ENCODE measurements around the gene PRSS23. TPM values are rescaled to one million over a fixed set of nuclear protein-coding genes. Genes with fewer than 3 reads are reported as not detected.

The PRSS23 gene
- total and polyA plus RNA-seq, 7 donors = 2.3 to 17.8 (median 4.4) TPM

DNA sequence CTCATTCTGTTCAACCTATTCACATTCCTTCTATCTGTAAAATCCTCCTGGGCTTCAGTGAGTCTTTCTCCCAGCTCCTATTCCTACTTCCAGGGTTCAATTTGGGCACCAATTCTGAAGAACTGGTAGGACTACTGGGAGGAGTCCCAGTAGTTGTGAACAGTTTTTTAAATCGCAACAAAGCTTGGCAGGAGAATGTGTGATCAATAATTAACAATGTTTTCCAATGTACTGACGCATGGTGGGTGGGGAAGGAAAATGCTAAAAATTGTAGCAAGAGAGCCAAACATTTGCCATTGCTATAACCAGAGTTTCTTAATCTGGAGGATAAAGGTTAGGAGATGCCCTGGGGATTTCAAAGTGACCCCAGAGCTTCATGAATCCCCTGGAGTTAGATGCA is 27.3 kb upstream of the PRSS23 start:
- ATAC-seq = no peak
- Histone ChIP-seq H3K27me3 (ENCODE audit: insufficient read depth in 3 of 3, low read length in 2 of 3) (no peaks in the 10 kb centered on the region), H3K4me1 (peaks cover 14% of the 10 kb centered on the region), H3K9me3 (no peaks in the 10 kb centered on the region), H3K36me3 (ENCODE audit: insufficient read depth in 1 of 2, low read depth in 1 of 2) (no peaks in the 10 kb centered on the region), H3K27ac (no peak overlapping the region), H3K4me3 (no peak overlapping the region)
- TF ChIP-seq CTCF (IDR thresholded peaks at IDR 0.05) = no peak
- DNase-seq = no peak
- WGBS, 3 donors = 74 to 97% (median 94%) methylated on average over 2 of the region's 2 CpGs
- intact Hi-C loops (cut with DNase I) = no loop called here

DNA sequence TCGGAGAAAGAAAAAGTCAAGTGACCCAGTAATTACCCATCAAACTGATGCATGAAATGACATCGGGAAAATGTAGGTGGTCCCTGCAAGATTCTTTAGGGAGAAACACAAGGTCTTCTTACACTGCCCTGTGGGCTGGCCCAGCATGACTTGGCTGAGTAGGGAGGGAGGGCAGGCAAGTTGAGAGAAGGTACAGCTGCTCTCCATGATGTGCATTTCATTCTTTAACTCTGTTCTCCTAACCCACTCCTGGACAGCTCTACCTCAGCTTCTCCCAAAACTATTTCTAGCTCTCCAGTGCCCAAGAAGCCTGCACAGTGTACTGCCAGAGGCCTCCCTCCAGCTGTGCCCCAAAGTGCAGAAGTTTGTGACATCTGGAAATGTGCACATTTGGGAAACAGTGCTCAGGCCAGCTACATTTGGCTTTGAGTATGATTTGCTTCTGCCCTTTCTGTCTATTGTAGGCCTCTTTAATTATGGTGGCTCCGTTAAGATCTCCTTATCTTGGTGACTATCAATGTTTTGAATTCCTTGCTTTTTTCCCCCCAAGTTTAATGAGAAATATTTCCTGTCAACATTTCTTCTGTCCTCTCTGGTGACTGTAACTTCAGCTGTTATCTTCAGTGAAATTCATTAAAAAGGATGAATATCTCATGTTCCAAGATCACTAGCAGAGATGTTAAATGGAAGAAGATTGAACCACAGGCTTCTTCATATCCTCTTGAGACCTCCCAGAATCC is 26.7 kb upstream of the PRSS23 start:
- no peaks in the 10 kb centered on the region for H3K9me3 ChIP-seq
- peaks cover 12% of the 10 kb centered on the region for H3K4me1 ChIP-seq
- TF ChIP-seq CTCF (IDR thresholded peaks at IDR 0.05) = no peak
- WGBS, 3 donors = 65 to 73% (median 72%) methylated on average over 3 of the region's 3 CpGs
- no peaks in the 10 kb centered on the region for H3K27me3 ChIP-seq (ENCODE audit: insufficient read depth in 3 of 3, low read length in 2 of 3)
- ATAC-seq (no peak), DNase-seq (no peak)
- intact Hi-C loops (cut with DNase I) = no loop called here
- no peak overlapping the region for H3K27ac ChIP-seq
- H3K4me3 ChIP-seq = no peak overlapping the region
- no peaks in the 10 kb centered on the region for H3K36me3 ChIP-seq (ENCODE audit: insufficient read depth in 1 of 2, low read depth in 1 of 2)

- no peak for TF ChIP-seq CTCF (IDR thresholded peaks at IDR 0.05)
- intact Hi-C loops (cut with DNase I) = no loop called here
- ATAC-seq (no peak), DNase-seq (no peak)
- Histone ChIP-seq H3K4me3 (no peak overlapping the region), H3K36me3 (ENCODE audit: insufficient read depth in 1 of 2, low read depth in 1 of 2) (no peaks in the 10 kb centered on the region), H3K27me3 (ENCODE audit: insufficient read depth in 3 of 3, low read length in 2 of 3) (no peaks in the 10 kb centered on the region), H3K27ac (no peak overlapping the region), H3K9me3 (no peaks in the 10 kb centered on the region), H3K4me1 (peaks cover 5% of the 10 kb centered on the region)
Measured at GRCh38 chr11:86774417-86774816, 25.9 kb upstream of the PRSS23 start.

- H3K36me3 ChIP-seq (ENCODE audit: insufficient read depth in 1 of 2, low read depth in 1 of 2) = no peaks in the 10 kb centered on the region
- no peak overlapping the region for H3K27ac ChIP-seq
- no peak for DNase-seq
- H3K9me3 ChIP-seq = no peaks in the 10 kb centered on the region
- WGBS, 3 donors = 95 to 97% (median 95%) methylated on average over 2 of the region's 2 CpGs
- no peak for ATAC-seq
- intact Hi-C loops (cut with DNase I) = no loop called here
- no peaks in the 10 kb centered on the region for H3K4me1 ChIP-seq
- TF ChIP-seq CTCF (IDR thresholded peaks at IDR 0.05) = no peak
- H3K27me3 ChIP-seq (ENCODE audit: insufficient read depth in 3 of 3, low read length in 2 of 3) = no peaks in the 10 kb centered on the region
- no peak overlapping the region for H3K4me3 ChIP-seq
Measured at GRCh38 chr11:86775361-86775760, 25.0 kb upstream of the PRSS23 start.

DNA sequence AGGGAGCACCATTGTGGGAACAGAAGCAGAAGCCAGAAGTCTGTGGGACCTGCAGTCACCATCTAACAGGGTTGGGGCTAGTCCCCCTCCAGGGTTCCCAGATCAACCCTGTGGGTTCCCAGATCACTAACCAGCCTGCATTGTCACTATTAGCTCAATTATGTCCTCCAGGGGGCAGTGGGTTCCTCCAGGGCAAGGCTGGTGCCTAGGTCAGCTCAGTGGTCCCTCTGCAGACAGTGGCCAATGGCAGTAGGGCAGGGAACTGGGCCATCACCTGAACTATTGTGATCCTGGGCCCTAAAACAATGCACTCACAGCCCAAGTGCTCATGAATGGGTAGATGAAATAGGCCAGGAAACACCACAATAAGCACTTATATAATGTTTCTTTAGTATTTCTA is 18.8 kb upstream of the PRSS23 start:
- DNase-seq = no peak
- Histone ChIP-seq H3K9me3 (no peaks in the 10 kb centered on the region), H3K4me1 (no peaks in the 10 kb centered on the region), H3K27me3 (ENCODE audit: insufficient read depth in 3 of 3, low read length in 2 of 3) (no peaks in the 10 kb centered on the region), H3K4me3 (no peak overlapping the region), H3K36me3 (ENCODE audit: insufficient read depth in 1 of 2, low read depth in 1 of 2) (no peaks in the 10 kb centered on the region), H3K27ac (no peak overlapping the region)
- TF ChIP-seq CTCF (IDR thresholded peaks at IDR 0.05) = no peak
- intact Hi-C loops (cut with DNase I) = no loop called here
- no peak for ATAC-seq

All from psoas muscle (tissue), 8 donors.